ENCODE data around the gene NEURL1B.

- no peak for TF ChIP-seq PKNOX1 (IDR thresholded peaks at IDR 0.05)
- TF ChIP-seq E4F1 (IDR thresholded peaks at IDR 0.05; ENCODE audit: borderline replicate concordance, partially characterized antibody), result no peak
- no peak for TF ChIP-seq ATF3 (IDR thresholded peaks at IDR 0.05; ENCODE audit: borderline replicate concordance, extremely low read depth, low read depth, low read length)
- TF ChIP-seq, protein P1, sequence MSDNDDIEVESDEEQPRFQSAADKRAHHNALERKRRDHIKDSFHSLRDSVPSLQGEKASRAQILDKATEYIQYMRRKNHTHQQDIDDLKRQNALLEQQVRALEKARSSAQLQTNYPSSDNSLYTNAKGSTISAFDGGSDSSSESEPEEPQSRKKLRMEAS (IDR thresholded peaks at IDR 0.05; ENCODE audit: low read depth, low read length), result no peak
- TF ChIP-seq FOS (IDR thresholded peaks at IDR 0.05; ENCODE audit: borderline replicate concordance, extremely low read depth, insufficient read length), result no peak
- no peak for TF ChIP-seq BCL3 (IDR thresholded peaks at IDR 0.05; ENCODE audit: borderline replicate concordance, insufficient read depth, low read depth, low read length, poor library complexity, severe bottlenecking)
- TF ChIP-seq ZZZ3 (IDR thresholded peaks at IDR 0.05; ENCODE audit: control insufficient read depth, insufficient read length, low read depth), result no peak
- TF ChIP-seq, protein P2, sequence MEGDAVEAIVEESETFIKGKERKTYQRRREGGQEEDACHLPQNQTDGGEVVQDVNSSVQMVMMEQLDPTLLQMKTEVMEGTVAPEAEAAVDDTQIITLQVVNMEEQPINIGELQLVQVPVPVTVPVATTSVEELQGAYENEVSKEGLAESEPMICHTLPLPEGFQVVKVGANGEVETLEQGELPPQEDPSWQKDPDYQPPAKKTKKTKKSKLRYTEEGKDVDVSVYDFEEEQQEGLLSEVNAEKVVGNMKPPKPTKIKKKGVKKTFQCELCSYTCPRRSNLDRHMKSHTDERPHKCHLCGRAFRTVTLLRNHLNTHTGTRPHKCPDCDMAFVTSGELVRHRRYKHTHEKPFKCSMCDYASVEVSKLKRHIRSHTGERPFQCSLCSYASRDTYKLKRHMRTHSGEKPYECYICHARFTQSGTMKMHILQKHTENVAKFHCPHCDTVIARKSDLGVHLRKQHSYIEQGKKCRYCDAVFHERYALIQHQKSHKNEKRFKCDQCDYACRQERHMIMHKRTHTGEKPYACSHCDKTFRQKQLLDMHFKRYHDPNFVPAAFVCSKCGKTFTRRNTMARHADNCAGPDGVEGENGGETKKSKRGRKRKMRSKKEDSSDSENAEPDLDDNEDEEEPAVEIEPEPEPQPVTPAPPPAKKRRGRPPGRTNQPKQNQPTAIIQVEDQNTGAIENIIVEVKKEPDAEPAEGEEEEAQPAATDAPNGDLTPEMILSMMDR (IDR thresholded peaks at IDR 0.05 in 2 of 3, conservative IDR thresholded peaks at IDR 0.05 in 1 of 3; ENCODE audit: control insufficient read depth in 2 of 3, extremely low read depth in 1 of 3, insufficient read depth in 1 of 3, low read depth in 3 of 3, low read length in 3 of 3), result no peak
- TF ChIP-seq EP300 (IDR thresholded peaks at IDR 0.05; ENCODE audit: borderline replicate concordance in 1 of 2, control insufficient read depth in 1 of 2, low read depth in 2 of 2, low read length in 2 of 2), result no peak
- no peak for TF ChIP-seq POLR2A (IDR thresholded peaks at IDR 0.05; ENCODE audit: low read depth, low read length)
- TF ChIP-seq HDAC2 (IDR thresholded peaks at IDR 0.05), result no peak
Observed at GRCh38 chr5:172686539-172687390, 45.7 kb downstream of the NEURL1B start.
